ENCODE results near the gene ZNF614. TPM values are rescaled to one million over a fixed set of nuclear protein-coding genes. Genes with fewer than 3 reads are reported as not detected.
A peak's percentile ranks its signal among the peaks of the same experiment; 100 is the strongest.
"Not testable (repeated sequence)": the region's sequence is repeated elsewhere in the genome, so short reads cannot be mapped to it uniquely, and the experiment has no call there.

The ZNF614 gene
- total RNA-seq: 10 to 100 TPM; 11.8 to 27.9 (median 13.7) TPM

DNA sequence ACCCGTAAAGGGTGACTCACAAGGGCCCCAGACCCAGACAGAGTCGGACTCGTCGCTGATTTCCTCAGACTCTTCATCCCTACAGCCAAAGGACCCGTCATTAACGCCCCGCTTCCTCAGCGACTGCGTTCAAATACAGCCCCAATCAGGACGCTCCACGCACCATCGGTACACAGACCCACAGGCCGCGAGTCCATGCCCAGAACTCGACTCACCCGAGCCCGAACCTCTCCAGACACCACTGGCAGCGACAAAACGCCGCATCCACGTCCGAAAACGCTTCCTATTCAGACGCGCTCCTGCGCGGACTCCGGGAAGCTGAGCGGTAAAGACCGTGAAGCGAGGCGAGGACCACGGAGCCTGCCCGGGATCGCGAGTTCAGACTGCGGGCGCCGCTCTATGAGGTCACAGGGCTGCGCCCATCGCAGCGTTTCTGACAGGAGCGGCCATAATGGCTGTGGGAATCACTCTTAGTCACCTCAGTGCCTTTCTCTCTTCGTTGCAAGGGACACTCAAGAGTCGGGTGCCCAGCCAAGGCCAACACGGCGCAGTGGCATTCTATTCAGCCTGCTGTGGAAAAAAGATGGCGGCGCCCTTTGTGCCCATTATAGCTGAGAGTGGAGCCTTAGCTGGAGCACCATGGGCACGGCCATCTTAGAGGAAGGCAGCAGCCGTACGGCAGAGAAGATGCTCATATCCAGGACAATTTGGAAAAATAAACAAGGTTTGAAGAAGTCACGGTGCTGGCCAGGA lies at the start of gene ZNF614:
Gene ZNF614 (minus strand): TSS at position 353 of the 753 bp plus-strand sequence. CDS start 2,634 bp downstream, outside the sequence.
- TF ChIP-seq, protein P1, sequence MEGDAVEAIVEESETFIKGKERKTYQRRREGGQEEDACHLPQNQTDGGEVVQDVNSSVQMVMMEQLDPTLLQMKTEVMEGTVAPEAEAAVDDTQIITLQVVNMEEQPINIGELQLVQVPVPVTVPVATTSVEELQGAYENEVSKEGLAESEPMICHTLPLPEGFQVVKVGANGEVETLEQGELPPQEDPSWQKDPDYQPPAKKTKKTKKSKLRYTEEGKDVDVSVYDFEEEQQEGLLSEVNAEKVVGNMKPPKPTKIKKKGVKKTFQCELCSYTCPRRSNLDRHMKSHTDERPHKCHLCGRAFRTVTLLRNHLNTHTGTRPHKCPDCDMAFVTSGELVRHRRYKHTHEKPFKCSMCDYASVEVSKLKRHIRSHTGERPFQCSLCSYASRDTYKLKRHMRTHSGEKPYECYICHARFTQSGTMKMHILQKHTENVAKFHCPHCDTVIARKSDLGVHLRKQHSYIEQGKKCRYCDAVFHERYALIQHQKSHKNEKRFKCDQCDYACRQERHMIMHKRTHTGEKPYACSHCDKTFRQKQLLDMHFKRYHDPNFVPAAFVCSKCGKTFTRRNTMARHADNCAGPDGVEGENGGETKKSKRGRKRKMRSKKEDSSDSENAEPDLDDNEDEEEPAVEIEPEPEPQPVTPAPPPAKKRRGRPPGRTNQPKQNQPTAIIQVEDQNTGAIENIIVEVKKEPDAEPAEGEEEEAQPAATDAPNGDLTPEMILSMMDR (IDR thresholded peaks at IDR 0.05): peak in 1 of 4 experiments; percentile 14
- TF ChIP-seq POLR2A (IDR thresholded peaks at IDR 0.05): peak; percentile 14 to 41
- H3K4me1 ChIP-seq: no peaks in the 10 kb centered on the region
- no peaks in the 10 kb centered on the region for H3K27me3 ChIP-seq
- no peaks in the 10 kb centered on the region for H3K36me3 ChIP-seq
- H3K4me3 ChIP-seq: peak within 1 kb of the TSS; percentile 67 to 91
- H3K9me3 ChIP-seq: peaks cover 2 to 19% of the 10 kb centered on the region in 2 donors
- peak; percentile 81 to 87 for DNase-seq
- H3K27ac ChIP-seq: peak within 1 kb of the TSS; percentile 88 to 90
- intact Hi-C loops (cut with DNase I; ENCODE audit: low total_unique reads): no loop called here

DNA sequence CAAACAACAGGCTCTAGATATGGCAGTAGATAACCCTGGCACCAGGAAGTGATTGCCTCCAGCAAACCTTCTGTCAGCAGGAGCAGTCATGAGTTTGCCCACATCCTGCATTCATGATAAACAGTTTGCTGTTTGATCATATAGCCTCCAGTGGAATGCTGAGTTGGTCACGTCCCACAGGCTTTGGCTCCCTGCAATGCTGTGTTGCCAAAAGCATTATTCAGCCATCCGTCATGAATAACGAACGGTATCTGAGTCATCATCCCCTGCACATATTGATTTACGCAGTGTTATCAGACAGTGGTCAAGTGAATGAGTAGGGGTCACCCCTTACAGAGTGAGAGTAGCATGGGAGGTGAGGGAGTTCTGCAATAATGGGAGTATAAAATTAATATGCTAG lies 42.3 kb upstream of the ZNF614 start:
- Histone ChIP-seq H3K4me3 (no peak overlapping the region), H3K36me3 (peaks cover 2 to 8% of the 10 kb centered on the region in 2 donors), H3K27ac (no peak overlapping the region), H3K27me3 (no peaks in the 10 kb centered on the region), H3K4me1 (no peaks in the 10 kb centered on the region), H3K9me3 (peaks cover 0 to 76% of the 10 kb centered on the region in 2 donors)
- intact Hi-C loops (cut with DNase I; ENCODE audit: low total_unique reads): no loop called here
- TF ChIP-seq, protein P1 (IDR thresholded peaks at IDR 0.05): no peak
- no peak for TF ChIP-seq POLR2A (IDR thresholded peaks at IDR 0.05)
- DNase-seq: no peak

DNA sequence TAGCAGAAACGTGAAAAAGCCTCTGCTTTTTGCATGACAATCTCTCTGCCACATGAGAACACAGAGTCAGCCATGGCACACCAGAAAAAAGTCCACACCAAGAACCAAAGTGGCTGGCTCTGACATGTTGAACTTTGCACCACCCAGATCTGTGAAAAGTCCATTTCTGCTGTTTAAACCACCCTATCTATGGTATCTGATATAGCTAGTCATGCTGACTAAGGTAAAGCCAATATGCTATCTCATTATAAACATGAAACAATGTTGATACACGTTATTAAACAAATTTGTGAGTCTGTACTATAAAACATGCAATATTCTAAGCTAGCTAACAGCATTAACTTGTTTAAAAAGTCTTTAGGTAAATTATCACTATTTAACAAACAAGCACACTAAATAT lies 41.5 kb upstream of the ZNF614 start:
- no peak for DNase-seq
- Histone ChIP-seq H3K9me3 (peaks cover 0 to 83% of the 10 kb centered on the region in 2 donors), H3K36me3 (peaks cover 2 to 8% of the 10 kb centered on the region in 2 donors), H3K27ac (no peak overlapping the region), H3K4me1 (no peaks in the 10 kb centered on the region), H3K4me3 (no peak overlapping the region), H3K27me3 (no peaks in the 10 kb centered on the region)
- TF ChIP-seq POLR2A (IDR thresholded peaks at IDR 0.05): no peak
- TF ChIP-seq, protein P1 (IDR thresholded peaks at IDR 0.05): no peak
- intact Hi-C loops (cut with DNase I; ENCODE audit: low total_unique reads): loop anchor here (5.0 kb wide), 1 partner anchor 53 kb away; no protein-coding TSS in a partner anchor

DNA sequence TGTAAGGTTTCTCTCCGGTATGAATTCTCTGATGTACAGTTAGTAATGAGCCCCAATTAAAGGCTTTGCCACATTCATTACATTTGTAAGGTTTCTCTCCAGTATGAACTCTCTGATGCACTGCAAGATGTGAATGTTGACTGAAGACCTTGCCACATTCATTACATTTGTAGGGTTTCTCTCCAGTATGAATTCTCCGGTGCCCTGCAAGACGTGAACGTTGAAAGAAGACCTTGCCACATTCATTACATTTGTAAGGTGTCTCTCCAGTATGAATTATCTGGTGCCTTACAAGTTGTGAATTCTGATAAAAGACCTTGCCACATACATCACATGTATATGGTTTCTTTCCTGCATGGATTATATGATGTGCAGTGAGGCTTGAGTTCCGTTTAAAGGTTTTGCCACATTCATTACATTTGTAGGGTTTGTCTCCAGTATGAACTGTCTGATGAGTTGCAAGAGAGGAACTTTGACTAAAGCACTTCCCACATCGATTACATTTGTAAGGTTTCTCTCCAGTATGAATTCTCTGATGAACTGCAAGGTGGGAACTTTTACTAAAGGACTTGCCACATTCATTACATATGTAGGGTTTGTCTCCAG lies 38.2 kb upstream of the ZNF614 start:
- Histone ChIP-seq H3K27ac (no peak overlapping the region), H3K27me3 (no peaks in the 10 kb centered on the region), H3K36me3 (peaks cover 2 to 3% of the 10 kb centered on the region in 2 donors), H3K4me3 (no peak overlapping the region), H3K9me3 (peaks cover 0 to 57% of the 10 kb centered on the region in 2 donors), H3K4me1 (no peaks in the 10 kb centered on the region)
- DNase-seq: no peak
- intact Hi-C loops (cut with DNase I; ENCODE audit: low total_unique reads): loop anchor here (5.0 kb wide), 1 partner anchor 56 kb away; no protein-coding TSS in a partner anchor
- TF ChIP-seq POLR2A (IDR thresholded peaks at IDR 0.05): no peak
- TF ChIP-seq, protein P1 (IDR thresholded peaks at IDR 0.05): no peak

DNA sequence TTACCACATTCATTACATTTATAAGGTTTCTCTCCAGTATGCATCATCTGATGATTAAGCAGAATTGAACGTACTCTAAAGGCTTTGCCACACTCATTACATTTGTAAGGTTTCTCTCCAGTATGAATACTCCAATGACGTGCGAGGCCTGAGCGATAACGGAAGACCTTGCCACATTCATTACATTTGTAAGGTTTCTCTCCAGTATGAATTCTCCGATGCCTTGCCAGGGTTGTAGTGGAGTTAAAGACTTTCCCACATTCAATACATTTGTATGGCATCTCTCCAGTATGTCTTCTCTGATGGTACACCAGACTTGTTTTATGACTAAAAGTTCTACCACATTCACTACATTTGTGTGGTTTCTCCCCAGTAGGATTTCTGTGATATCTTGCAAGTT lies 37.2 kb upstream of the ZNF614 start:
- Histone ChIP-seq H3K36me3 (peaks cover 2 to 3% of the 10 kb centered on the region in 2 donors), H3K27ac (no peak overlapping the region), H3K27me3 (no peaks in the 10 kb centered on the region), H3K9me3 (peaks cover 0 to 50% of the 10 kb centered on the region in 2 donors), H3K4me3 (no peak overlapping the region), H3K4me1 (no peaks in the 10 kb centered on the region)
- no peak for DNase-seq
- TF ChIP-seq, protein P1 (IDR thresholded peaks at IDR 0.05): no peak
- intact Hi-C loops (cut with DNase I; ENCODE audit: low total_unique reads): loop anchor here (5.0 kb wide), 1 partner anchor 57 kb away; no protein-coding TSS in a partner anchor

DNA sequence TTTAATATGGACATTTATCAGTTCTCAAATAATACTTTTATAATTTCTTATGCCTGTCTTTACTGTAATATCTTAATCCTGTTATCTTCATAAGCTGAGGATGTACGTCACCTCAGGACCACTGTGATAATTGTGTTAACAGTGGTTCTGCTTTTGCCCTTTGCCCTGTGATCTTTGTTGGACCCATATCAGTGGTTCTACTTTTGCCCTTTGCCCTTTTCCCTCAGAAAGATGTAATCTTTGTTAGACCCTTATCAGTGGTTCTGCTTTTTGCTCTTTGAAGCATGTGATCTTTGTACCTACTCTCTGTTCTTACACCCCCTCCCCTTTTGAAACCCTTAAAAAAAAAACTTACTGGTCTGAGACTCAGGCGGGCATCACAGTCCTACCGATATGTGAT lies 28.3 kb upstream of the ZNF614 start:
- H3K27me3 ChIP-seq; H3K36me3 ChIP-seq; H3K4me3 ChIP-seq; DNase-seq; H3K4me1 ChIP-seq; H3K27ac ChIP-seq; intact Hi-C loops (cut with DNase I; ENCODE audit: low total_unique reads): not testable (repeated sequence)
- peaks cover 3 to 14% of the 10 kb centered on the region in 2 donors for H3K9me3 ChIP-seq

DNA sequence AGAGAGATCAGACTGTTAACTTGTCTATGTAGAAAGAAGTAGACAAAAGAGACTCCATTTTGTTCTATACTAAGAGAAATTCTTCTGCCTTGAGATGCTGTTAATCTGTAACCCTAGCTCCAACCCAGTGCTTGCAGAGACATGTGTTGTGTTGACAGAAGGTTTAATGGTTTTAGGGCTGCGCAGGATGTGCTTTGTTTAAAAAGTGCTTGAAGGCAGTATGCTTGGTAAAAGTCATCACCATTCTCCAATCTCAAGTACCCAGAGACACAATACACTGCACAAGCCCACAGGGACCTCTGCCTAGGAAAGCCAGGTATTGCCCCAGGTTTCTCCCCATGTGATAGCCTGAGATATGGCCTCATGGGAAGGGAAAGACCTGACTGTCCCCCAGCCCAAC lies 23.6 kb upstream of the ZNF614 start:
- DNase-seq; intact Hi-C loops (cut with DNase I; ENCODE audit: low total_unique reads); H3K4me3 ChIP-seq; H3K9me3 ChIP-seq; H3K27me3 ChIP-seq; H3K36me3 ChIP-seq; H3K27ac ChIP-seq; H3K4me1 ChIP-seq: not testable (repeated sequence)

All from uterus (tissue), 4 donors.